NOMO-1 treated with dmso at 0.1 percent for 144 hours (cell line): ENCODE data around the gene RNF166.

Experiments used
- DNase-seq: peaks from one replicate; lab custom pipeline; 2025; ENCODE audit not compliant: unreplicated experiment; lab: John Stamatoyannopoulos, UW

Gene RNF166

GRCh38 chr16:88739977-88740726 is 33.9 kb upstream of the RNF166 start:
- DNase-seq = no peak

GRCh38 chr16:88739139-88739976 is 33.1 kb upstream of the RNF166 start:
- no peak for DNase-seq

GRCh38 chr16:88738151-88739084 is 32.2 kb upstream of the RNF166 start:
- DNase-seq = no peak

GRCh38 chr16:88737298-88738150 is 31.3 kb upstream of the RNF166 start:
- peak; percentile 76 for DNase-seq

- DNase-seq = no peak
These were observed 30.3 kb upstream of the RNF166 start for GRCh38 chr16:88736496-88736895.

GRCh38 chr16:88736088-88736487 is 29.9 kb upstream of the RNF166 start:
- DNase-seq = no peak

GRCh38 chr16:88735616-88736015 is 29.4 kb upstream of the RNF166 start:
- no peak for DNase-seq

- no peak for DNase-seq
These were observed 28.9 kb upstream of the RNF166 start for GRCh38 chr16:88735121-88735520.

GRCh38 chr16:88734361-88734728 is 28.1 kb upstream of the RNF166 start:
- no peak for DNase-seq

GRCh38 chr16:88733630-88734360 is 27.6 kb upstream of the RNF166 start:
- DNase-seq = no peak

GRCh38 chr16:88732961-88733294 is 26.7 kb upstream of the RNF166 start:
- DNase-seq = no peak

- DNase-seq = no peak
These were observed 26.2 kb upstream of the RNF166 start for GRCh38 chr16:88732172-88732960.

GRCh38 chr16:88731699-88732098 is 25.5 kb upstream of the RNF166 start:
- DNase-seq = no peak

- DNase-seq = no peak
These were observed 24.7 kb upstream of the RNF166 start for GRCh38 chr16:88730632-88731607.

GRCh38 chr16:88727871-88728270 is 21.7 kb upstream of the RNF166 start:
- DNase-seq = no peak

GRCh38 chr16:88726981-88727380 is 20.8 kb upstream of the RNF166 start:
- DNase-seq = no peak

GRCh38 chr16:88726408-88726749 is 20.2 kb upstream of the RNF166 start:
- no peak for DNase-seq
